Right hindlimb (tissue), 1 donor: ENCODE data around the gene NRBF2.
"Not testable (repeated sequence)": the region's sequence is repeated elsewhere in the genome, so short reads cannot be mapped to it uniquely, and the experiment has no call there.

Experiments used
- DNase-seq: peaks from one replicate; pipeline ENCODE4 v3.0.0-alpha.2; 2018

NRBF2 gene

GRCh38 chr10:63119041-63119440 is 14.1 kb upstream of the NRBF2 start:
- DNase-seq: no peak

GRCh38 chr10:63120554-63120953 is 12.6 kb upstream of the NRBF2 start:
- DNase-seq: peak; percentile 34

- DNase-seq: no peak
These were observed 9.3 kb upstream of the NRBF2 start for GRCh38 chr10:63123727-63124362.

- DNase-seq: no peak
These were observed 7.7 kb upstream of the NRBF2 start for GRCh38 chr10:63125459-63125858.

- DNase-seq: no peak
These were observed 4.7 kb upstream of the NRBF2 start for GRCh38 chr10:63128443-63128842.

- DNase-seq: no peak
These were observed 3.2 kb upstream of the NRBF2 start for GRCh38 chr10:63129888-63130287.

- no peak for DNase-seq
These were observed 475 bp upstream of the NRBF2 start for GRCh38 chr10:63132651-63133055.

- no peak for DNase-seq
These were observed 861 bp downstream of the NRBF2 start for GRCh38 chr10:63133821-63134557.

- no peak for DNase-seq
These were observed 4.2 kb downstream of the NRBF2 start for GRCh38 chr10:63137306-63137705.

- DNase-seq: no peak
These were observed 6.9 kb downstream of the NRBF2 start for GRCh38 chr10:63140077-63140476.

- no peak for DNase-seq
These were observed 9.0 kb downstream of the NRBF2 start for GRCh38 chr10:63142136-63142535.

- no peak for DNase-seq
These were observed 10.9 kb downstream of the NRBF2 start for GRCh38 chr10:63143987-63144386.

- no peak for DNase-seq
These were observed 12.7 kb downstream of the NRBF2 start for GRCh38 chr10:63145782-63146181.

- no peak for DNase-seq
These were observed 13.4 kb downstream of the NRBF2 start for GRCh38 chr10:63146503-63146902.

GRCh38 chr10:63150745-63151144 is 17.6 kb downstream of the NRBF2 start:
- DNase-seq: no peak

- not testable (repeated sequence) for DNase-seq
These were observed 20.9 kb downstream of the NRBF2 start for GRCh38 chr10:63153868-63154545.

GRCh38 chr10:63154546-63155387 is 21.6 kb downstream of the NRBF2 start:
- no peak for DNase-seq

- DNase-seq: no peak
These were observed 22.4 kb downstream of the NRBF2 start for GRCh38 chr10:63155388-63156020.

- no peak for DNase-seq
These were observed 23.1 kb downstream of the NRBF2 start for GRCh38 chr10:63156236-63156635.

GRCh38 chr10:63157845-63158624 is 24.9 kb downstream of the NRBF2 start:
- peak; percentile 41 for DNase-seq

- no peak for DNase-seq
These were observed 28.5 kb downstream of the NRBF2 start for GRCh38 chr10:63161592-63161991.

GRCh38 chr10:63164166-63164623 is 31.1 kb downstream of the NRBF2 start:
- DNase-seq: no peak
